ENCODE data around the gene IL21R. TPM values are rescaled to one million over a fixed set of nuclear protein-coding genes. Genes with fewer than 3 reads are reported as not detected.
A peak's percentile ranks its signal among the peaks of the same experiment; 100 is the strongest.
"Not testable (repeated sequence)": the region's sequence is repeated elsewhere in the genome, so short reads cannot be mapped to it uniquely, and the experiment has no call there.

Gene IL21R
- total RNA-seq, 6 experiments from 2014 or later, result 0.96 to 1.8 (median 1.2) TPM

DNA sequence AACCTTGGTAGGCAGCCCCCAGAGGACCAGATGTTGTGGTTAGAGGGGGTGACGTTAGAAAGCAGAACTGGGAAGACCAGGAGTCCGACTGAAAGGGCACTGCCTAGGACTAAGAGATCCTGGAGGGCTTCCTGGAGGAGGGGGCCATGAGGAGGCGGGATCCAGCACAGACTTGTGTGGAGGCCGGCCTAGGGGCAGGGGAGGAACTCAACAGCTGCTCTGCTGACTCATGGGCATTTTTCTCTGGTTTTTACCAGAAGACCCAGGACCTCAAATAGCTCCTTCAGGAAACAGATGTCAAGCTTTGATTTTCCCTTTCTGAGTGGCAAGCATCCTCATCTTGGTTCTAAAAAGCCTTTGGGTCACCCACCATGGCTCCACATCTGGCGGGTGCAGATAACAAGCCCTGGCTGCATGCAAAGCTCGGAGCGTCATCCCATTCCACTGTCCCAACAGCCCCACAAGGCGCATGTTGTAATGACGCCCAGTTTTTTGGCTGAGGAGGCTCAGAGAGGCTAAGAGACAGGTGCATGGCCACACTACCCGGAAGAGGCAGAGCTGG lies 29.0 kb downstream of the IL21R start:
- H3K27ac Mint-ChIP-seq, result no peak overlapping the region
- H3K4me3 Mint-ChIP-seq, result no peak overlapping the region
- H3K36me3 Mint-ChIP-seq (ENCODE audit: low read depth), result no peaks in the 10 kb centered on the region
- DNase-seq, result no peak
- TF ChIP-seq, protein P1, sequence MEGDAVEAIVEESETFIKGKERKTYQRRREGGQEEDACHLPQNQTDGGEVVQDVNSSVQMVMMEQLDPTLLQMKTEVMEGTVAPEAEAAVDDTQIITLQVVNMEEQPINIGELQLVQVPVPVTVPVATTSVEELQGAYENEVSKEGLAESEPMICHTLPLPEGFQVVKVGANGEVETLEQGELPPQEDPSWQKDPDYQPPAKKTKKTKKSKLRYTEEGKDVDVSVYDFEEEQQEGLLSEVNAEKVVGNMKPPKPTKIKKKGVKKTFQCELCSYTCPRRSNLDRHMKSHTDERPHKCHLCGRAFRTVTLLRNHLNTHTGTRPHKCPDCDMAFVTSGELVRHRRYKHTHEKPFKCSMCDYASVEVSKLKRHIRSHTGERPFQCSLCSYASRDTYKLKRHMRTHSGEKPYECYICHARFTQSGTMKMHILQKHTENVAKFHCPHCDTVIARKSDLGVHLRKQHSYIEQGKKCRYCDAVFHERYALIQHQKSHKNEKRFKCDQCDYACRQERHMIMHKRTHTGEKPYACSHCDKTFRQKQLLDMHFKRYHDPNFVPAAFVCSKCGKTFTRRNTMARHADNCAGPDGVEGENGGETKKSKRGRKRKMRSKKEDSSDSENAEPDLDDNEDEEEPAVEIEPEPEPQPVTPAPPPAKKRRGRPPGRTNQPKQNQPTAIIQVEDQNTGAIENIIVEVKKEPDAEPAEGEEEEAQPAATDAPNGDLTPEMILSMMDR (IDR thresholded peaks at IDR 0.05), result no peak
- H3K27me3 Mint-ChIP-seq (ENCODE audit: insufficient read depth), result peaks cover 4% of the 10 kb centered on the region; the same call in 1 of the 2 replicates
- H3K4me1 Mint-ChIP-seq (ENCODE audit: low read depth), result peaks cover 41% of the 10 kb centered on the region
- no peaks in the 10 kb centered on the region for H3K9me3 Mint-ChIP-seq

GRCh38 chr16:27431773-27432532 lies 30.0 kb downstream of the IL21R start:
- H3K27me3 Mint-ChIP-seq (ENCODE audit: insufficient read depth), result peaks cover 4% of the 10 kb centered on the region; the same call in 1 of the 2 replicates
- H3K27ac Mint-ChIP-seq, result peak overlapping the region; percentile 81
- H3K4me1 Mint-ChIP-seq (ENCODE audit: low read depth), result peaks cover 32% of the 10 kb centered on the region
- DNase-seq, result peak; percentile 76
- peak overlapping the region; percentile 44 for H3K4me3 Mint-ChIP-seq
- no peaks in the 10 kb centered on the region for H3K9me3 Mint-ChIP-seq
- H3K36me3 Mint-ChIP-seq (ENCODE audit: low read depth), result no peaks in the 10 kb centered on the region
- TF ChIP-seq, protein P1 (IDR thresholded peaks at IDR 0.05), result no peak

- Mint-ChIP-seq H3K9me3 (no peaks in the 10 kb centered on the region), H3K27me3 (ENCODE audit: insufficient read depth) (peaks cover 4% of the 10 kb centered on the region; the same call in 1 of the 2 replicates), H3K4me1 (ENCODE audit: low read depth) (peaks cover 30% of the 10 kb centered on the region), H3K27ac (peak overlapping the region; percentile 81), H3K4me3 (peak overlapping the region; percentile 44), H3K36me3 (ENCODE audit: low read depth) (no peaks in the 10 kb centered on the region)
- TF ChIP-seq, protein P1 (IDR thresholded peaks at IDR 0.05), result no peak
- peak; percentile 82 for DNase-seq
Observed at GRCh38 chr16:27432558-27432957, 30.6 kb downstream of the IL21R start.

- not testable (repeated sequence) for H3K4me3 Mint-ChIP-seq; H3K27me3 Mint-ChIP-seq (ENCODE audit: insufficient read depth); H3K9me3 Mint-ChIP-seq; DNase-seq; H3K36me3 Mint-ChIP-seq (ENCODE audit: low read depth); H3K27ac Mint-ChIP-seq
- H3K4me1 Mint-ChIP-seq (ENCODE audit: low read depth), result peaks cover 30% of the 10 kb centered on the region
Observed at GRCh38 chr16:27433191-27433590, 31.2 kb downstream of the IL21R start.

DNA sequence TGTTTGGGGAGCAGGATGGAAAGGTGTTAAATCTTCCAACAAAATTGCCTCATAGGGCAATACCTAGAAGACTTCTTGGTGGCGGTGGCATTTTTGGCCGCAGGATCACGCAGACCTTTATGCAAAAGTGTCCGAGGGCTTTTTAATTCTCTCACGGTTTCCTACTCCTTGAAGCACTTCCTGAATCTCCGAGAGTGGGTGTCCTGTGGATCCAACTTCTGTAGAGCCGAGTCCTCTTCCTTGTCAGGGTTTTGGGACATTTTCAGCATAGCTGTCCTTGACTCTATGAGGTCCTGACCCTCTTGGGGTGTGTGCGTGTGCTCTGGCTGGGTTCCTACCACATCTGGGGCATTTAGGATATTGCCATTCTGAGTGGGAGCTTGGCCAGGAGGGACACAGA lies 31.7 kb downstream of the IL21R start:
- H3K4me1 Mint-ChIP-seq (ENCODE audit: low read depth), result peaks cover 30% of the 10 kb centered on the region

More for the DNA sequence above, 31.7 kb downstream of the IL21R start:
- H3K36me3 Mint-ChIP-seq (ENCODE audit: low read depth), result no peaks in the 10 kb centered on the region
- no peak for DNase-seq
- TF ChIP-seq, protein P1 (IDR thresholded peaks at IDR 0.05), result no peak
- no peaks in the 10 kb centered on the region for H3K9me3 Mint-ChIP-seq
- H3K4me3 Mint-ChIP-seq, result no peak overlapping the region
- peaks cover 4% of the 10 kb centered on the region; the same call in 1 of the 2 replicates for H3K27me3 Mint-ChIP-seq (ENCODE audit: insufficient read depth)
- H3K27ac Mint-ChIP-seq, result no peak overlapping the region
